Measurements from ENCODE around the gene ITPR2.
"Not testable (repeated sequence)": the region's sequence is repeated elsewhere in the genome, so short reads cannot be mapped to it uniquely, and the experiment has no call there.

Gene ITPR2

DNA sequence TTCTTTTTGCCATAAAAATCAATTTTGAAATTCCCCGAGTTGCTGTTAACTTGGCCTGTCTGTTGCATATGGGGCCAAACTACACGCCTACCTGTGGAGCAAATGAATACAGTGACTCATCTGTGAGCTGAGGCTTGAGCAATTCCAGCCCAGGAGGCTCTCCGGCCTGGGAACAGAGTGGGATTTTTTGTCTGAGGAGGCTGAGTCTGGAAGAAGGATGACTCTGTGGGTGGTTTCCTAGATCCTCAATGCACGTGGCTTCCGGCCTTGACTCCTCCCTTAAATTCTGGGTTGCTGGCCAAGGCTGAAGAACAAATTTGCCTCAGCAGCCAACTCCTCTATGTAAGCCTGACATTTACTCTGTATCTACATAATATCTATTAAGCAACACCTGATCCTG lies 513.5 kb downstream of the ITPR2 start:
- DNase-seq = no peak

DNA sequence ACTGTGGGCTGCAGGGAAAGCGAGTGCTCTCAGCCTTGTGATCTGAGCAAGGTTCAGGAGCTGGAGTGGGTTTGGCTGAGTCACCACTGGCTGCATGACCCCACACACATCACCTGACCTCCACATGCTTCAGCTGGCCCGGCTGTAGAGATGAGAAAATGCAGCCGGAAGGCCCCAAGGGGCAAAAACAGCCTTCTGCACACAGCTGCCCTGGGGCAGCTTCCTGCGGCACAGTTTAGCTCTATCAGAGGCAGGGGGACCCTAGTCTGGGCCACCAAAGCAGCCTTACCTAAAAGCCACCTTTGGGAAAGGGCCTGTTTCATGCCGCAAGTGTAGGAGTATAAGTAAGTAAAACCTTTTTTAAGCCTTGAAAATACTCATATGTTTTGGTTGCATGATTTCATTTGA lies 514.3 kb downstream of the ITPR2 start:
- DNase-seq = no peak

DNA sequence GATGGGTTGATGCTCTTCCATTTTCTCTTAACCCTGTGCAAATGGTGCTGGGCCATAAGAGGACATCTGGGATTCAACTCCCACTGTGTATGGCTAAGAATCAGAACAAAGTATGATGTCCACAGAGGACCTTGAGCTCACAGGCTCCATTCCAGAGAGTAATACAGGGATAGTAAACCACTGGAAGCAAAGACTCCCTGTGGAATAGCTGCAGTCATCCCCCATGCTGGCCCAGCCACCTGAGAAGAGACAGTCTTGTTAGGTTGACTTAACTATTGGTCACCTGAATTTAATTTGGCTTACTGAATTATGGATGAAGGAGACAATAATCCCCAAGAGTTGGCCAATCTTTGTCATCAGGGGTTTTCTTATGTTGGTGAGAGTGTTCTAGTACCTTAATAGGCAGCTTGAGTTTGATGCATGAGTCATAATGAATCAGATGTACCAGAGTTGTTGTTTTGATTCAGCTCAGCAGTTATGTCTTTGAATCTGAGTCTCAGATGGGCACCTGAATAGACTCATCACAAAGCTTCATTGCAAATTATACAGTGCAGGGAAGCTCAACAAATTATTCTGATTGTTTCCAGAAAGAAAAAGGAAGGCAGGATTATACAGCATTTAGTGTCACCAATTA lies 514.9 kb downstream of the ITPR2 start:
- DNase-seq = no peak

DNA sequence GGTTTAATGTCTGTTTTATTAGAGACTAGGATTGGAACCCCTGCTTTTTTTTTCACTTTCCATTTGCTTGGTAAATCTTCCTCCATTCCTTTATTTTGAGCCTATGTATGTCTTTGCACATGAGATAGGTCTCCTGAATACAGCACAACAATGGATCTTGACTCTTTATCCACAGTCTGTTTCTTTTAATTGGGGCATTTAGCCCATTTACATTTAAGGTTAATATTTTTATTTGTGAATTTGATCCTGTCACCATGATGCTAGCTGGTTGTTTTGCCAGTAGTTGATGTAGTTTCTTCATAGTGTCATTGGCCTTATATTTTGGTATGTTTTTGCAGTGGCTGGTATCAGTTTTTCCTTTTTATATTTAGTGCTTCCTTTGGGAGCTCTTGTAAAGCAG lies 518.9 kb downstream of the ITPR2 start:
- DNase-seq = not testable (repeated sequence)

DNA sequence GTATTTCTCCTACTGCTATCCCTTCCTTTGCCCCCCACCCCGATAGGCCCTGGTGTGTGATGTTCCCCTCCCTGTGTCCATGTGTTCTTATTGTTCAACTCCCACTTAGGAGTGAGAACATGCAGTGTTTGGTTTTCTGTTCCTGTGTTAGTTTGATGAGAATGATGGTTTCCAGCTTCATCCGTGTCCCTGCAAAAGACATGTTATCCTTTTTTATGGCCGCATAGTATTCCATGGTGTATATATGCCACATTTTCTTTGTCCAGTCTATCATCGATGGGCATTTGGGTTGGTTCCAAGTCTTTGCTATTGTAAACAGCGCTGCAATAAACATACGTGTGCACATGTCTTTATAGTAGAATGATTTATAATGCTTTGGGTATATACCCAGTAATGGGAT lies 522.5 kb downstream of the ITPR2 start:
- not testable (repeated sequence) for DNase-seq

DNA sequence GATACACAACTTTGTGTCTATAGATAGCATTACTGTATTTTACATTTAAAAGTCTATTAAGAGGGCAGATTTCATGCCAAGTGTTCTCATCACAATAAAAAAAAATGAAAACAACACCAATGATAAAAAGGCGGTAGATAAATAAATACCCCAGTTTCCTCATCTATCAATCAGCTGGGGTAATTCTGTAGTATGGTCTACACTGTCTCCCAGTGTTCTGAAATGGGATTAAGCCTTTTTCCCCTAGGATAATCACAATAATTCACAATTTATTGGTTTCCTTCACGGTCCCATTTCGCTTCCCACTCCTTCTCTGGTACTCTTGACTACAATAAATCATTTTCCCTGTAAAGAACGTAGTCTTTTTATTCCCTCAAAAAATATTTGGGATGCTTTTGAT lies 523.4 kb downstream of the ITPR2 start:
- no peak for DNase-seq

DNA sequence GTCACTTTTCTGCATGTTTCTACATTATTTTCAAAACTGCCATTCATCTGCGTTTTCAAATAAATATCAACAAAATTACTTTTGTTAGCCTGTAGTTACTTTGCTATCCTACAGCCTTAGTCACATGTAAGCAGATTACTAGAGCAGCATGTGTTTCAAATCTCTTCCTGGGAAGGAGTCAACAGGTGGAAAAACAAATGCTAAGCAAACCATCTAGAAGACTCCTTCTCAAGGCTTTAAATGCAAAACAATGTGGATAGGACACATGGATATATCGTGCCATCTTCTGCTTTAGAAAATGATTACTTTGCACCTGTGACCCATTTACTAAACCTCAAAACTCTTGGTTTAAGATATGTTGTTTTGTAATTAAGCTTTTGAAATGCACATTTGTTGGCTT lies 528.7 kb downstream of the ITPR2 start:
- no peak for DNase-seq

DNA sequence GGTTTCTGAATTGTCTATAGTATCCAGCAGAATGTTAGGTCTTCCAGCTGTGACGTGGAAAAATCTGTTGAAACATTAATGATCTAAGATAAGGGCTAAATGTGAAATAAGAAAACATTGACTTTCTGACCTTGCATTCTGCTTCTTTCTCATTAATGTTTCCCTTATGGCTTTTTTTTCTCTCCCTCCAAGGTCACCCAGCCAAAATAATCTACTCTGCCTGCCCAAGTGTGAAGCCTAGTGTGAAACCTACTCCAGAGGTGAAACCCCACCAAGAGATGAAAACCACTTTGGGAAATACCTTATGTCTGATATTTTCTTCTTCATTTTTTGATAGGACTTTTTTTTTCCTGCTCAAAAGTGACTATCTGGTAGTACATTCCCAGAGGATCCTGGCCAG lies 529.6 kb downstream of the ITPR2 start:
- DNase-seq = no peak

DNA sequence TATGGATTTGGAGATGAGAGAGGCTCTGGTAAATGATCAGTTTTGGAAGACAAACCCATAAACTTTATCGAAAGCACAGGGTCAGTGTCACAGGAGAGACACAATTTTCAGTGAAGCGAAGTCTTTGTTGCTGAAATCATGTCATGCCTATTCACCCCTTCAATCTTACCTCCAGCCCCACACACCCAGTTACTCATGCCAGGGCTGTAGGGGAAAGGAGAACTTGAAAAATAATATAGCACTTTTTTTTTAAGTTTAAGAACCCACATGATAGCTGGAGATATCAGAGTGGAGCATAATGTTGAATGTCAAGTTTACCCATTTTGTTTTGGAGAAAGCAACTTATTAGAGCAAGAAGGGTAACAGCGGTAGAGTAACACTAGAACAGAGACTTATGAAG lies 530.2 kb downstream of the ITPR2 start:
- no peak for DNase-seq

DNA sequence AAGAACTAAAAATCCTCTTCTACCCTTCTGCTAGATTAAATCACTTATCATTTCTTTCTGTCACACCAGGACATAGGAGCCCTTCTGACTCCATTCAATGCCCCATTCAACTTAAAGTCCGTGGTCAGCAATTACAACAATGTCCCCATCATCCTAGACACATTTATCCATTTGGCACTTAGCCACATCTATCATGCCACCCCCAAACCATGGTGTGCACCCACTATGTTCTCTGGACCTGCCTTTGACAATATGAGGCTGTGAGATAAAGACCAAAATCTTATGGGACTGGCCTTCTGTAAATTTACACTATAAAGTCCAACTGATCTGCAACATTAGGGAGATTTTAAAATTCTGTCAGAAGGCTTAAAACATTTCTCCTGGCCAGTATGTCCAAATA lies 533.2 kb downstream of the ITPR2 start:
- no peak for DNase-seq

DNA sequence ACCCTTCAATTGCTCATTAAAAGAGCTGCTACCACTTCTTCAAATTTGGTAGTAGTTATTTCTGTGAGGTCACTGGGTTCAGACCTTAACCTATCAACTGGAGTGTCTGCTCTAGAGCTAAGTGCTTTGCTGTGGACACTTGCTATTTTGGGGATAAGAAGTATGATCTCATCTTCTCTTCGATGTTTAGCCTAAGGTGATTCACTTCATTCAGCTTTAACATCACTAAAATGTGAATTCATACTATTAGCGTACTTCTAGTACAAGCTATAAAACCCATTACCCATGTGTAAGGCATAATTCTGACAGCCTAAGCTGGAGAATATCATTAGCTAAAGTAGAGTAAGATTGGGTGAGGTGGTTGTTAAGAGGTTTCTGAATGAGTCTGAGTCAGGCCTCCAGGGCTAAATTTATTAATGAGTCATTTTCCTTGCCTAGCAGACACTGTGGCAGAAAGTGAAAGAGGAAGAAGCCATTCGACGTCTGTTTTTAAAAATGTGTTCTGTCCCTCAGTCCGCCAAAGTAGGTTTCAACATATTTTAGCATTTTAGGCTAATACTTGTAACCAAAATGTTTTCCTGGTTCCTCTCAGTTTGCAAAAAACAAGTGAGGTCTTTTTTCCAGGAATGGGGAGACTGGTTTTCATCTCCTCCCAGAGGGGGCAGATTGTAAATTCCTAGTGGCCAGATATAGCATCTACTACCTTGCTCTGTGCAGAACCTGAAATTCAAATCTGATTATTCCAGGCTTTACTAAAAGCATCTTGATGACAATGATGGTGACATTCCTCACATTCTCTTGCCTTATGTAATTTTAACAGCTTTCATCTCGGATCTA lies 534.0 kb downstream of the ITPR2 start:
- no peak for DNase-seq

DNA sequence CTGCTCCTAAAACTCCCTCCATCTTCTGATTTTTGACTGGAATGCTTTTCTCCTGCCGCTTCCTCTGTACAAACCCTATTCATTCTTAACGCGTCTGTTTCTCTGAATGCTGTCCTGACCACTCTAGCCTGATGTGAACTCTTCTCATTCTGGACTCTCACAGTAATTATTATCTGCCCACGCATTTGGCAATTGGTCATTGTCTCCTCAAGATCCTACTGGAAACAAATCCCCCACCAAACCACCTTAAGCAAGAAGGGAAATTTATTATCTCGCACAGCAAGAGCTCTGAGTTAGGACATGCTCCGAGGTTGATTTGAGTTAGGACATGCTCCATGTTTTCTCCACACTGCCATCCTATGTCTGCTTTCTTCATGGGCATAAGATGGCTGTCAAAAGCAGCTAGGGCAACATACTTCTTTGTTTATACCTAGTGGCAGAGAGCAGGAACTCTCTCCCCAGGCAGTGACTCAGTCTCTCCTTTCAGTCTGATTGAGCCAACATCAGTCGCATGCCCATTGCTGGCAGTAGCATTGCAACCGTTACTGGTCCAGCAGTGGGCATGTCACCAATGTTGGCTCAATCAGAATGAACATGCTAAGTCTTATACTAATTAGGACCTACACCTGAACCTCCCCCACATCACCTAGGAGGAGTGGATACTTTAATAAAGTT lies 535.5 kb downstream of the ITPR2 start:
- DNase-seq = no peak

DNA sequence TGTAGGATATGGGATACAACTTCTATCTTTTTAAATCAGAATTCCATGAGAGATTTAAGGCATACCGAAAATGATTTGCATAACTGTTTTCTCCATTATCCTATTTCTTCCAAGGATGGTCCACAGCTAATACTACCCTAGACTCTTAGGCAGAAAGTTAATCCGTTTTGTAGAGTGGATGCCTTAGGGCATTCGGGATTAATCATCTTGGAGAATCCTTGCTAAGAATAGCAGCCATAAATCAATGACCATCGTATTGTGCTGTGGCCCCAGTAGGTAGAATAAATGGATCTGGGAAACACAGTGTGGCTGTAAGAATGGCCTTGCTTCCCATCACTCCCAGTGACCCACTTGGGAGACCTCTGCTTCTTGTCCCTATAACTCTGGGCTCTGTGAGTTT lies 538.0 kb downstream of the ITPR2 start:
- no peak for DNase-seq

DNA sequence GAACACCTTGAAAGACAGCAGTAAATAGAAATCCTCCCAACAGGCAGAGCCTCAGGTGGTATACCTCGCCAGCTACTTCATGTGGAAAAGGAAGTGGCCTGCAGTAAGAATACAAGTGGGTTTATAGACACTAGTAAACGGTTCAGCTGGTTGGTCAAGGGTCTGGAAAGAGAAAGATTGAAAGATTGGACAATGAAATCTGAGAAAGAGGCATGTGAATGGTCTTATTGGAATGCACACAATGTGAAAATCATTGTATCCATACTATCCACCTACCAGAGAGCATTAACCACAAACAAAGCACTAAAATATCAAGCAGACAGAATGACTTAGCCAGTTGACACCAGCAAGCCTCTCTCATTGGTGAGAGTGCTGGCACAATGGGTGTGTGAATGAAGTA lies 539.4 kb downstream of the ITPR2 start:
- no peak for DNase-seq

DNA sequence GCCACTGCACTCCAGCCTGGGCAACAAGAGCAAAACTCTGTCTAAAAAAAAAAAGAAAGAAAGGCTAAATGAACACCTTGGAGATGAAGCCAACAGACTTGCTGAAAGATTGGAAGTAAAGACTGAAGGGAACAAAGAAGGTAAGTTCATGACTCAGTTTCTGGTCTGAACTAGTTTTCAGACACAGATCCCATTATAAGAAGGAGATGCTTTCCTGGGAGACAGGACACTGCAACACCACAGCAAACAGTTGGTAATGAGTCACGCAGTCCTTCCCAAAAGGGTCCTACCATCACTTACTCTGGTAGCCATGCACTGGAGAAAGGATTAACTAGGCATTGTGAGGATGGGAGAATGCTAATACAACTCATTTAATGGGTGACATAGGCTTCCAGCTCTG lies 540.4 kb downstream of the ITPR2 start:
- DNase-seq = no peak

DNA sequence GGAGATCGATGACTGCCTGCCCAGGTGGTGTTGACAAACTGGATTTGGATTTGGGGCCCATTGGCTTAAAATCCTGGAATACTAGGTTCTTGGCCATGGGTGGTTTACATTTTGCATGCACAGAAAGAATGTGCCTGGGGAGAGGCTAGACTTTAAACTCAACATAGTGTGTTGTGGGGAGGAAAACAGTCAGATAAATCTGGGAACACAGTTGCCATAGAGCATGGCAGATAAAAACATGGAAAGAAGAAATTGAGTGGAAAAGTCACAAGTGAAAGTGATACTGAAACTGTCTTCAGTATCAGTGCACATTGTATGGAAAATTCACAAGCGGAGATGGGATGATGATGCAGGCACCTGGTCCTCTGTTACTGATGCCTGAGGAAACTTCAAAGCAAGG lies 542.4 kb downstream of the ITPR2 start:
- DNase-seq = no peak

DNA sequence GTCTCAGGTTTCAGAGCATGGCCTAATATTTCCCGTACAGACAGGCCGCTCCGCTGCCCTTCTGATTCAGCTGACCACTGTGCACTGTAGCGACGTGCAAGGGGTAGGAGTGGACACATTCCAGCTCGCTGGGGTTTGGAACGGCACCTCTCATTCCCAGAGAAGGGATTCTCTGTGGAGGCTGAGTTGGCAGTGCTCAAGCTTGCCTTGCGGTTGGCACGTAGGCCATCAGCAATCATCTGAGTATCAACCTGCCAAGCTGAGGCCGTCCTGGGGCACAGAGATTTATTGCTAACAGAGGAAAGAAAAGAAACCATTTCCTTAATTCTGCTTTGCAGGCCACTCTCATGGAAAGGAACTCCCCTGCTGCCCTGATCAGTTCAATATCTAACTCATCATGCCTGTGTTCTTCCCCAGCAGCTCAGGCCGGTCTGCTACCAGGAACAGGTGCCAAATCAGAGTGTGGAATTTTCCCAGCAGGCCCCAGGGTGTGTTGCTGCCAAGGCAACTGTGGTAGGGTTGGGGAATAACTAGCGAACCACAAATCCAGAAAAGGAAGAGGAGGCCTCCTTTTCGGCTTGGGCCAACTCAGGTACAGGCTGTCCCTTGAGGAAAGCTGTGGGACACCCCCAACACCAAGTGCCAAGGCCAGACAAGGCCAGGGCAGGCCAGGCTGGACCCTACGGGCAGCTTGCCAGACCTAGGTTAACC lies 545.2 kb downstream of the ITPR2 start:
- DNase-seq = no peak
